Head of caudate nucleus (tissue), 42 donors: ENCODE data around the gene CD96.
"Not testable (repeated sequence)": the region's sequence is repeated elsewhere in the genome, so short reads cannot be mapped to it uniquely, and the experiment has no call there.

ENCODE experiments used
- DNase-seq, 42 donors: peaks; one replicate each; pipeline versions ENCODE4 v3.0.0 to v3.0.0-alpha.2; 2020 to 2021; ENCODE audit warnings: mixed read lengths in 7 of 42
- intact Hi-C: fragments of 100-400 bp; cut with DNase I; formaldehyde crosslinking; loops from one replicate; pipeline ENCODE4 v1.15.0; 2022

CD96 gene

DNA sequence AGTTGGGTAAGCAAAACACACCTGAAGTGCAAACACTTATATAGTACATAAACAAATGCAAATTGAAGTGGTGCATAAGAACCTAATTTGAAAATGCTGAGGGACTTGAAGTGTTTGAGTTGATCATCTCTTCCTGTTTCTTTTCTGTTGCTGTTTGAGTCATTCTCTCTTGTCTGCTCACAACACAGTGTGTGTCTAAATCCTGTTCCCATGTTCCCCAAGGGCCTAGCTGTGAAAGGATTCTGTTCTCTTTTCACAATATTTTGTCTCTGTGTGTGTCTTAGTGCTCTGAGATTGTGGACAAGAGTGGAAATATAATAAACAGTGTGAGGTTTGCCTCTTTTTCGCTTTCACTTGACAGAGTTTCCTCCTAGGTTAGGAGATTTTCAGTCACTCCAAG is 6.1 kb downstream of the CD96 start:
- intact Hi-C loops: no loop called here
- DNase-seq: no peak

DNA sequence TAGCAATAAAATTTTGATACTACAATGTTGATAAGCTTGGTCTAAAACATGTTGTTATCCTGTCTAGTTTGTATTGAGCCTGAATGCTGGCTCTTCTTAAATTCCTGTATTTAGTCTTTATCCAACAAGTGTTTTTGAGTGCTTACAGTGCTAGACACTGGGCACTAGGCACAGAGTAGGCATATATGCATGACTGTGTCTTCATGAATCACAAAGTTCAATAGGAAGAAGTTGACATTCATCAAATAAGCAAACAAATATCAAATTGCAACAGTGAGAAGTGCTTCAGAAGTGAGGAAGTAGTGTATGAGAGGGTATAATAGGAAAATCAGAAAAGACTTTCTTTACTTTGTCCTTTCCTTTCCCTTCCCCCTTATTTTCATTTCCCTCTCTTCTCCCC is 6.8 kb downstream of the CD96 start:
- intact Hi-C loops: no loop called here

DNA sequence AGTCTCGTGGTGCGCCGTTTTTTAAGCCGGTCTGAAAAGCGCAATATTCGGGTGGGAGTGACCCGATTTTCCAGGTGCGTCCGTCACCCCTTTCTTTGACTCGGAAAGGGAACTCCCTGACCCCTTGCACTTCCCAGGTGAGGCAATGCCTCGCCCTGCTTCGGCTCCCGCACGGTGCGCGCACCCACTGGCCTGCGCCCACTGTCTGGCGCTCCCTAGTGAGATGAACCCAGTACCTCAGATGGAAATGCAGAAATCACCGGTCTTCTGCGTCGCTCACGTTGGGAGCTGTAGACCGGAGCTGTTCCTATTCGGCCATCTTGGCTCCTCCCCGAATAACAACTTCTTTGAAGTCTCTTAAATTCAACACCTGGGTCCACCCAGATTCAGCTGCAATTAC is 19.9 kb downstream of the CD96 start:
- intact Hi-C loops, DNase-seq: not testable (repeated sequence)

More for the DNA sequence above, 6.8 kb downstream of the CD96 start:
- no peak for DNase-seq

DNA sequence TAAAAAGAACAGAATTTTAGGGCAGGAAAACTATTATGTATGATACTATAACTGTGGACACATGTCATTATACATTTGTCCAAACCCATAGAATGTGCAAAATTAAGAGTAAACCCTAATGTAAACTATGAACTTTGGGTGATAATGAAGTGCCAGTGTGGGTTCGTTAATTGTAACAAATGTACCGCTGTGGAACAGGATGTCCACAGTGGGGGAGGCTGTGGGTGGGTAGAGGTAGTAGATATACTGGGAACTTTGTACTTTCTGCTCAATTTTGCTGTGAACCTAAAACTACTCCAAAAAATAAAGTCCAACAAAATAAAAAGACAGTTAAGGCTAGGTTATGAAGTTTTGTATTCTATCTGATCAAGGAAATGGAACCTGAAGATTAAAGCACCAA is 24.8 kb downstream of the CD96 start:
- DNase-seq: no peak
- intact Hi-C loops: no loop called here

DNA sequence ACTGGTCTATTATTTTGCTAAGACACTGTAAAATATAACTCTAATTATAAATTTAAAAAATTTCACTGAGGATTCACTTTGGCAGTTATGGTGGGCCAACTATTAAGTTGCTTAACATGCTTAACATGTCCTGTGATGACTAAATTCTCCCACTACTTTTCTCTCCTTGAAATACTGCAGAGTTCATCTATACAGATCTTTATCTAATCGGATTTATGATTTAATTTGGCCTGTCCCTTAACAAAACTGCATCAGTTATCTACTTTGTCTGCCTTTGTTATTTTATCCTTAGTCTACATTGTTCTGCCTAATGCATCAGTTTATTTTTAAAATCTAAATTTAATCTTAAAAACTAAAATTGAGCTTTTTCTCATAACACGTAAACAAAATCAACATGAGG is 26.4 kb downstream of the CD96 start:
- intact Hi-C loops: no loop called here

DNA sequence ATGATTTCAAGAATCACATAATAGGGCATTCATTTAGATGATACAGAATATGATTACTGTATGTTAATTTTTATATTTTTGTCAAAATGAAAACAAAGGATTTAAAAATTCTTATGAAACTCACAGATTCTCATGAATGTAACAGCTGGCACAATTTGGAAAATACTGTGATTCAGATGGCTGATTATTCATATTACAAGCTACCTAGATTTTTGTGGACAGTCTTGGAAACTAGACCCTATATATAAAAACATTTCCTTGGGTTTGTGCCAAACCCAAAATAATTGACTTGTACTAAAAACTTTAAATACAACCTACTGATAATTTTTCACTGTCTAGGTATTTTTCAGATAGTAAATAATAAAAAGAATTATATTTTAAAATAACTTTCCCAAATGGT is 26.9 kb downstream of the CD96 start:
- no peak for DNase-seq
- intact Hi-C loops: no loop called here

More for the DNA sequence above, 26.4 kb downstream of the CD96 start:
- no peak for DNase-seq

DNA sequence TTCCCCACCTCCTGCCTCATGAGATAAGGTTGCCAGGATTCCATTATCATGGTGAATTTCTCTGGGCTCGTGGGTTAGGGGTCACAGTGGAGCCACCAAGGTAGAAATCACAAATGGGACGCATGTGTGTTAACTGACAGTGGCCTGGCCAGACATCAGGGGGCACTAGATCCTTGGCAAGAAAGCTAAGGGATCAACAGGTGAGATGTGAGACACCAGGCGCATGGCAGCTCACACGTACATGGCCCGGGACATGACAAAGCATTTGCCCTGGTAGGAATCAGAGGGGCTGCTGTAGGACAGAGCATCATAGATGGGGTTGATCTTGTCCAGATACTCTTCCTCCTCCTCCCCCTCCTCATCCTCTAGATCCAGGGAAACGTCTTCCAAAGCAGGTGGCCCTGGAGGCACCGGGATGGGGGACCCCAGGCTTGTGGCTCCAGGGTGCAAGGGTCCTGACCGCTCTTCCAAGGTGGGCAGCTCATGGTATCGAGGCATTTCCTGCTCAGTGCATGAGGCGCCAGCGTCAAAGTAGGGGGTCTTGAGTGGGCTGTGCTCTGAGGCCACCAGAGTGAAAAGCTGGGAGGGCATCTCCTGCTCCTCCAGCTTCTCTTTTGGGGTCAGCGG is 28.5 kb downstream of the CD96 start:
- DNase-seq: no peak
- intact Hi-C loops: no loop called here

DNA sequence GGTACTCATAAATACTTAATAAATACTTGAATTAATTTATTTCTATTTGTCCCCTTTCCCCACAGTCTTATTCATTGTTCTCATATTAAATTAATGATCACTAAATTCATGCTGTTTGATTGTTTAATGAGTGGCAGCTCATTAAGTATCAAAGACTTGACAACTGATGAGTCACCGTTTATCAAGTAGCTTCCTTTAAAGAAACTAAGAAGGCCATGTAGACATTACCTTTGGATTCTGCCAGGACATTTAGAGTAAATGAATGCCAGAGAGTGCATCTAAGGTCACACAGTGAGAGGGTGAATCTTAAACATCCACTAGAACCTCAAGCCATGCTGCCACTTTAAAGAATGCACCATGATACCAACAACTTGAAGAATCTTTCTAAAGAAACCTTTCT is 29.3 kb downstream of the CD96 start:
- DNase-seq: no peak
- intact Hi-C loops: no loop called here

DNA sequence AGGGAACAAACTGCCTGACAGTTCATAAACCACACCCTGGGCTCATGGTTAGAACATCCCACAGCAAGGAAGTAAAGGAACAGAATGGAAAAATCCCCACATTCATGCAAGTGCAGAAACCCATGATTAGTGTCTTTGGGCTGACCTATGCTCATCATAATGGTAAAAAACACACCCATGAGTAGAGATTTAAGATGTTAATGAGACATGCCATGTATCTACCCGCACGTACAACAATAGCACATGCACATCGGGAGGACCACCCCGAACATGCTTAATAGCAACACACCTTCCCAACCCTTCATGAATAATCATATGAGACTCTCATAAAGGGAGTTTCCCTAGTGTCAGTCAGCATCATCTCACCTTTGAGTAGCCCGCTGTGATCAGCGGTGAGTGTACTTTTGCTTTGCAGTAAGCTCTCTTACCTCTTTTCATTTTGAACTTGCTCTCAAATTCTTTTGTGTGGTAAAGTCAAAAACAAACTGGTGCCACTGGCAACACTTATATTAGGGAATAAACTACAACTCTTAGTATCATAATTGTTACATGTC is 30.0 kb downstream of the CD96 start:
- no peak for DNase-seq
- intact Hi-C loops: no loop called here

DNA sequence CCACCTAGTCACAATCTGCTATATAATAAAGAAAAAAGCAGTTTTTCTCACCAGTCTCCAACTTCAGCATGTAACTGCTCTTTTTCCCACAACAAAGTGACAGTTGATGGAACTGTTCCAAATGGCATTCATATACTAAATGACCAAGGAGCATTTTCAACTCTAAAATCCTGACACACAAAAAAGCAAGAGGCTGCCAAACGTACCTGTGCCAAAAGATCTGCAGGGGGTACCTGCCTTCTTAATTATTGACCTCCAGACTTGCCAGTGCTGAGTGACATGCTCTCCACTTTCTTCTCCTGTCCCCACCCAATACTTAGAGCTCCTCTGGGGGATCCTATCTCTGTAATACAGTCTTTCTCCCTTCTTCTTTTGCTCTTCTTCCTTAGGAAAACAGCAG is 35.1 kb downstream of the CD96 start:
- no peak for DNase-seq
- intact Hi-C loops: no loop called here

DNA sequence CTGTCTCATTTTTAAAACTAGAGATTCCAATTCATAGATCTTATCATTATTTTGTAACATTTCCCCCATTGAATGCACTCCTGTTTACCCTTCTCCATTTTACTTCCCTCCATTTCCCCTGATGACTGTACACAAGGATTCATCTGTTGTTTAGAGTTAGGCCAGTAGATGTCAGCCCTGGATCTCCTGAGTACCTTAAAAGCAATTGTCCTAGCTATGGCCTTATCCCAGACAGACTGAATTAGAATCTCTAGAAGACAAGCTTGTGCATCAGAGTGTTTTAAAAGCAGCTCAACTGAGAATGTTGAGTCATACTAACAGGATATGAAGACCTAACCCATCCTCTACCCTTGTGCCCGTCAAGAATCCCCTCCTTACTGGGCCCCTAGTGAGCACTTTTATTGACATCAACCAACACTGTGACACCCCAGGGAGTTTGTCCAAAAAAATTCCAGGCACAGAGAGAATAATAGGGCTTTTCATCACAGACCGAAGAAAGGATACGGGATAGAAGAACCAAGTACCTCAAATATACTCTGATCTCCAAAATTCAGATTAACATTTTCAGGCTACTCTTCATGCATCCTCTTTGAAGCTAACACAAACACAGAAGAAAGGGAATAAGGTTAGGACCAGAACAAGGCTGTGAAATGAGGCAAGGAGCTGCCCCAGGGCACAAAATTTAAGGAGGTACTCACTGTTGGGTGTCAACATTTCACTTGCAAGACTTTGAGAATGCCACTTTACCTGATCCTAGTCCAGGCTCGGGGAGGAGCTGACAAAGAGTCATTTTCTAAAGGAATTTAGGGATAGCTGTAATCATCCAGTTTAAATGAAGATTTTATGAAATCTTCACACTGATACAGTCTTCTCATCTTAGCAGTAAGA is 36.0 kb downstream of the CD96 start:
- intact Hi-C loops: no loop called here

DNA sequence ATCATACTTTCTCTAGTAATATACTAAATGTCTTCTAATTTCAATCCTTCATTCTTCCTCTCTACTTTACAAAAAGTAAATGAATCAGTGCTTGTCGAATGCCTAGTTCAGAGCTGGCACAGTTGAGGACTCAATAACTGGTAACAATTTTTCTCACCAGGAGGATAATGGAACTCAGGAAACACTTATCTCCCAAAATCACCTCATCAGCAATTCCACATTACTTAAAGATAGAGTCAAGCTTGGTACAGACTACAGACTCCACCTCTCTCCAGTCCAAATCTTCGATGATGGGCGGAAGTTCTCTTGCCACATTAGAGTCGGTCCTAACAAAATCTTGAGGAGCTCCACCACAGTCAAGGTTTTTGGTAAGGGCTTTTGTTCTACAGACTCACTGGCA is 36.9 kb downstream of the CD96 start:
- intact Hi-C loops: no loop called here
- DNase-seq: no peak

More for the DNA sequence above, 36.0 kb downstream of the CD96 start:
- DNase-seq: no peak

DNA sequence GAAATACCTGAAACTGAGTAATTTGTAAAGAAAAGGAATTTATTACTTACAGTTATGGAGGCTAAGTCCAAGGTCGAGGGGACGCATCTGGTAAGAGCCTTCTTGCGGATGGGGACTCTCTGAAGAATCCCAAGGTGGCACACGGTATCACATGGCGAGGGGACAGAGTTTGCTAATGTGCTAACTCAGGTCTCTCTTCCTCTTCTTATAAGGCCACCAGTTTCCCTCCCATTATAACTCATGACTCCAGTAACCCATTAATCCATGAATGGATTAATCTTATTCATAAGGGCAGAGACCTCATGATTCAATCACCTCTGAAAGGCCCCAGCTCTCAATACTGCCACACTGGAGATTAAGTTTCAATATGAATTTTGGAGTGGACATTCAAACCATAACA is 37.5 kb downstream of the CD96 start:
- intact Hi-C loops: no loop called here
- no peak for DNase-seq

DNA sequence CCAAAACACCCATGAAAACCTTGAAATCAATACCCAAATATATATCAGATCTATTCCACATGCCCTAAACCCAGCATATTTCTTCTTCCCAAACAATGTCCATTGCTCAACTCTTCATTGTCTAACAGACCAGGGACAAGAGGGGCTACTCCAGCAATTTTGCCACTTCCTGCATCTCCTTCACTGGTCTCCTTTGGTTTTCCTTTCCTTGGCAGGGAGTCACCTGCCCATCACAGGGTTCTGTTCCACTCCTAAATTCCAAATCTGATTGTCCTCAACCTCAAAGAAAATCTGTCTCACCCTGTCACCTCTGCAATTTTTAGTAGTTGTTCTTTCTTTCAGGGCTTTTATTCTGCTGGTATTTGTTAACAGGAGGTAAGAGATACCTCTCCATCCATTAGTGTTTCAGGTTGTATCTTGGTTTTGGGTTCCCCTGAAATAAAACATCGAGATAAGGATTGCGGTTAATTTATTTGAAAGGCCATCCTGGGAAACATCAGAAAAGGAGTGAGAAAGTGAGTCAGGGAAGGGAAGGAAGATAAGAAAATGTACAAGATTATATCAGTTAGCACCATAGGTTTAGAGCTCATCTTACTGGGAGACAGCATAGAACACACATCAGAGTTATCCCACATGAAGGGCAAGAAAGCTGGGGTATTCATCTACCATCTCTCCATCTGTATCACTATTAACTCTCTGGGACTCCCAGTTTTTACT is 39.6 kb downstream of the CD96 start:
- intact Hi-C loops: no loop called here

DNA sequence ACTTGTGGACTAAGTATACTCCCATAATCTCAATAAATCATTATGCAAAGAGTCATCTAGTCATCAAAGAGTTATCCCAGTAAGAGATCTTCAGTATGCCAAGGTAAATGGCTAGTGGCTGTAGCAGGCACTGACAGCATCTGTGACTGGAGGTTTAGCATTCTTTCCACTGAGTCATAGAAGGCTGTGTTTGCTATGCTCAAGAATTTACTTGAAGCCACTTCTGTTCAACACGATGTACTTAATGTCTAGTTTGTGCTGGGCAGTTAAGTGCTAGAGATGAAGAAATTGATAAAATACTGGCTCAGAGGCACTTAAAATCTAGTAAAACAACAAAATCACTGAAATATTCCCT is 40.1 kb downstream of the CD96 start:
- no peak for DNase-seq
- intact Hi-C loops: no loop called here

More for the DNA sequence above, 39.6 kb downstream of the CD96 start:
- no peak for DNase-seq

DNA sequence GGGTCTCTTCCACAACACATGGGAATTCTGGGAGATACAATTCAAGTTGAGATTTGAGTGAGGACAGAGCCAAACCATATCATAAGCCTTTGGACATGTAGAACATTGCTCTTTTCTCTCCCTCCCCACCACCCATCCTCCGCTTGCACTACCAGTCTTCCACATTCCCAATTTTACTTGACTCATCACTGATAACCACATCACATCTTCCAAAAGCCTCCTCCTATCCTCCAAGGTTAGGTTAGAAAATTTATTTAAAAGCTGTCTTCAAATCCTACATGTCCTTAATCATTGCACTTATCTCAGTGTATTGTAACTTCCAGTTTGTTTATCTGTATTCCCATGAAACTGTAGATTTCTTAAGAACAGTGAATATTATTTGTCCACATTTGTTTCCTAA is 42.7 kb downstream of the CD96 start:
- no peak for DNase-seq
- intact Hi-C loops: no loop called here

DNA sequence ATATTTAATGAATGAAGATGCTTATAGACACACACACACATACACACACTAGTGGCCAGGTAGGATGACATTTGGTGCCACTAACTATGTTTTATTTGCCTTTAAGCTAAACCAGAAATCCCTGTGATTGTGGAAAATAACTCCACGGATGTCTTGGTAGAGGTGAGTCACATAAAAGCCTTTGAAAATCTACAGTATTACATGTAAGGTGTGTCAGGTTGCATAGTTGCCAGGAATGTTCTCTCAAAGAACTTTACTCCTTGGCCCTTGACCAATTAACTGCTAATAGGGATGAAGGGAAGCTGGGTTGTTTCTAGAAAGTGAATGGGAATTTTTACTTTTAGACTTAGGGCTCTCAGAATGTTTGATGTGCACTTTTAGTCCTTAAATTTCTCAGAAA is 43.2 kb downstream of the CD96 start:
- intact Hi-C loops: no loop called here
- no peak for DNase-seq

DNA sequence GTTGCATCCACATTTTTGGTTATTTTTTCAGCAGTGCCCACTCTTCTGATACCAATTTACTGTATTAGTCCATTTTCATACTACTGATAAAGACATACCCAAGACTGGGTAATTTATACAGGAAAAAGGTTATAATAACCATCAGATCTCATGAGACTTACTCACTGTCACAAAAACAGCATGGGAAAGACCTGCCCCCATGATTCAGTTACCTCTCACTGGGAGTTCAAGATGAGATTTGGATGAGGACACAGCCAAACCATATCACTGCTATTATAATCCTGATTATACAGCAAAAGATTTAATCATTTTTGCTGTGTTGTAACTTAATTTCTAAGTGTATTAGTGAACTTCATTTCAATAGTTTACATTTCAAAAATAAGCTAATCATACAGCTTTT is 46.5 kb downstream of the CD96 start:
- intact Hi-C loops: no loop called here

DNA sequence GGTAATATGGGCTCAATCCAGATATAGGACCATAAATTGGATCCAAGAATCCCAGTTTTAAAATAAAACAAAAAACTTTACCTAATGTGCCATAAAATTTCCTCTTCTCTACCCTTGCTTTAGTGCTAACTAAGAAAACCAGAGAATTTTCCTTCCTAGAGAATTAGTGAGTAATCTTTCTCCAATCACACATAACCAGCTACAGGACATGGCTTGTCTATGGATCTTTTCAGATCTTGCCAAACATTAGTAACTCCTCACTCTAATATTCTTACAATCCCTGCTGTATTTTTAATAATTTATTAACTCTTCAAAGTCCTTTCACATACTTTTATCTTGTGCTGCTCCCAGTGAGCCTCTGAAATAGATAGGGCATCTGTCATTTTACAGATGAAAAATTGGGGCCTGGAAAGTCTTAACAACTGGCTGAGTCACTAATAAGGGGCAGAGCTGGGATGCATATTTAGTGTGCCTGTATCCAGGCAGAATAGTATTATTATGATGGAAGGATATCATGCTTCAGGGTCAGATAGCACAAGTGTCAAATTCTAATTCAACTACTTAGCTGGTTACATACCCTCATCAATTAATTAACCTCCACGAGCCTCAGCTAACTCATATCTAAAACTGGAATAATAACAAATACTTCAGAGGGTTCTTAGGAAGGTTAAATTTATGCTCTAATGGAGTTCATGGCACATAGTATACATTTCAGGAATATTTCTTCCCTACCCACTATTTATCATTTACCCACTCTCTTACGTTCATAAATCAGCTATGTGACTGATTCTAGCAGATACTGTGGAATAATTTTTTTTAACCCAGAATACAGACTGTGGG is 47.5 kb downstream of the CD96 start:
- no peak for DNase-seq
- intact Hi-C loops: no loop called here

More for the DNA sequence above, 46.5 kb downstream of the CD96 start:
- no peak for DNase-seq
